Tibial artery (tissue), 4 donors: Measurements from ENCODE around the gene MIDN.

Experiments
- DNase-seq, 2 donors: peaks; one replicate each; pipeline ENCODE4 v3.0.0-alpha.2; 2019
- H3K27ac ChIP-seq, 2 donors: fragments of 200-600 bp; sonication (generic) in 1 of 2; 1 replicate in 1 of 2; 2 replicates in 1 of 2; pipeline ENCODE4 v1.5.1; 2018 to 2019; ENCODE audit warnings: mild to moderate bottlenecking in 1 of 2
- H3K27me3 ChIP-seq, 2 donors: fragments of 200-600 bp; sonication (generic) in 1 of 2; one replicate each; pipeline versions ENCODE4 v1.5.1 to v1.6.0; 2016 to 2019
- H3K36me3 ChIP-seq, 3 donors: fragments of 200-600 bp; sonication (generic) in 2 of 3; one replicate each; pipeline ENCODE4 v1.5.1; 2016 to 2019; ENCODE audit warnings: mild to moderate bottlenecking in 2 of 3
- H3K4me1 ChIP-seq, 4 donors: fragments of 200-600 bp; sonication (generic) in 2 of 4; 1 replicate in 3 of 4; 2 replicates in 1 of 4; pipeline ENCODE4 v1.5.1; 2016 to 2019
- H3K4me3 ChIP-seq, 2 donors: fragments of 200-600 bp; sonication (generic) in 1 of 2; 1 replicate in 1 of 2; 2 replicates in 1 of 2; pipeline ENCODE4 v1.5.1; 2018 to 2019; ENCODE audit warnings: mild to moderate bottlenecking in 2 of 2
- H3K9me3 ChIP-seq, 3 donors: fragments of 200-600 bp; sonication (generic) in 1 of 3; one replicate each; pipeline ENCODE4 v1.5.1; 2016 to 2019
- CTCF ChIP-seq, 2 experiments: fragments of 200-600 bp in 1 of 2; fragments of 450-650 bp in 1 of 2; IDR thresholded peaks; one replicate each; pipeline ENCODE4 v1.5.1; 2017 to 2019; ENCODE audit warnings: antibody characterized with exemption in 2 of 2, mild to moderate bottlenecking in 1 of 2, moderate library complexity in 1 of 2
- intact Hi-C: fragments of 100-400 bp; cut with DNase I; formaldehyde crosslinking; loops from one replicate; pipeline ENCODE4 v1.15.0; 2023; ENCODE audit warnings: low total_unique reads

Gene MIDN

GRCh38 chr19:1278074-1278473 lies 29.7 kb downstream of the MIDN start:
- no peak for TF ChIP-seq CTCF (IDR thresholded peaks at IDR 0.05)
- peaks cover 22 to 51% (median 30%) of the 10 kb centered on the region in 3 donors for H3K36me3 ChIP-seq
- no peaks in the 10 kb centered on the region for H3K9me3 ChIP-seq
- H3K27ac ChIP-seq = no peak overlapping the region
- peaks cover 0 to 5% of the 10 kb centered on the region in 2 donors for H3K27me3 ChIP-seq
- no peak overlapping the region for H3K4me3 ChIP-seq
- intact Hi-C loops = loop anchor here (5.0 kb wide), 1 partner anchor 124 kb away; the partner anchor contains the start of gene GAMT
- no peak for DNase-seq
- peaks cover 12 to 38% (median 30%) of the 10 kb centered on the region in 4 donors for H3K4me1 ChIP-seq

- peaks cover 13 to 42% (median 21%) of the 10 kb centered on the region in 3 donors for H3K36me3 ChIP-seq
- intact Hi-C loops = loop anchor here (5.0 kb wide), 1 partner anchor 123 kb away; the partner anchor contains the start of gene GAMT
- H3K27me3 ChIP-seq = peaks cover 0 to 15% of the 10 kb centered on the region in 2 donors
- H3K27ac ChIP-seq = no peak overlapping the region
- H3K9me3 ChIP-seq = no peaks in the 10 kb centered on the region
- no peak overlapping the region for H3K4me3 ChIP-seq
- no peak for DNase-seq
- peaks cover 6 to 30% (median 22%) of the 10 kb centered on the region in 4 donors for H3K4me1 ChIP-seq
- no peak for TF ChIP-seq CTCF (IDR thresholded peaks at IDR 0.05)
Measured at GRCh38 chr19:1278713-1279660, 30.6 kb downstream of the MIDN start.

- peaks cover 0 to 23% of the 10 kb centered on the region in 2 donors for H3K27me3 ChIP-seq
- H3K27ac ChIP-seq = no peak overlapping the region
- H3K4me1 ChIP-seq = peaks cover 6 to 23% (median 13%) of the 10 kb centered on the region in 4 donors
- DNase-seq = peak; percentile 71 to 89
- no peaks in the 10 kb centered on the region for H3K9me3 ChIP-seq
- peak; percentile 90 to 96 for TF ChIP-seq CTCF (IDR thresholded peaks at IDR 0.05)
- intact Hi-C loops = loop anchor here (5.0 kb wide), 2 partner anchors 92 to 122 kb away; partner anchors contain the start of gene GAMT
- peaks cover 4 to 33% (median 12%) of the 10 kb centered on the region in 3 donors for H3K36me3 ChIP-seq
- no peak overlapping the region for H3K4me3 ChIP-seq
Measured at GRCh38 chr19:1279782-1280341, 31.5 kb downstream of the MIDN start.

- TF ChIP-seq CTCF (IDR thresholded peaks at IDR 0.05) = no peak
- H3K4me3 ChIP-seq = no peak overlapping the region
- DNase-seq = no peak
- no peaks in the 10 kb centered on the region for H3K9me3 ChIP-seq
- peaks cover 6 to 27% (median 12%) of the 10 kb centered on the region in 4 donors for H3K4me1 ChIP-seq
- peaks cover 0 to 31% of the 10 kb centered on the region in 2 donors for H3K27me3 ChIP-seq
- peaks cover 4 to 30% (median 10%) of the 10 kb centered on the region in 3 donors for H3K36me3 ChIP-seq
- intact Hi-C loops = loop anchor here (5.0 kb wide), 1 partner anchor 91 kb away; no protein-coding TSS in a partner anchor
- no peak overlapping the region for H3K27ac ChIP-seq
Measured at GRCh38 chr19:1280636-1281568, 32.5 kb downstream of the MIDN start.
